ENCODE measurements around the gene LDLRAD4.
"Not testable (repeated sequence)": the region's sequence is repeated elsewhere in the genome, so short reads cannot be mapped to it uniquely, and the experiment has no call there.

Gene LDLRAD4

GRCh38 chr18:13473751-13474150 lies 255.2 kb downstream of the LDLRAD4 start:
- DNase-seq (ENCODE audit: low spot score): no peak
- in situ Hi-C loops (cut with MboI; ENCODE audit: low sequenced_read_pairs, unreplicated experiment): no loop called here
- TF ChIP-seq CTCF (IDR thresholded peaks at IDR 0.05; ENCODE audit: borderline replicate concordance, control extremely low read depth, extremely low read depth, insufficient read depth, missing control alignments): no peak

- DNase-seq (ENCODE audit: low spot score): no peak
- in situ Hi-C loops (cut with MboI; ENCODE audit: low sequenced_read_pairs, unreplicated experiment): no loop called here
- no peak for TF ChIP-seq CTCF (IDR thresholded peaks at IDR 0.05; ENCODE audit: borderline replicate concordance, control extremely low read depth, extremely low read depth, insufficient read depth, missing control alignments)
Measured at GRCh38 chr18:13474336-13474735, 255.8 kb downstream of the LDLRAD4 start.

GRCh38 chr18:13474907-13475545 lies 256.5 kb downstream of the LDLRAD4 start:
- in situ Hi-C loops (cut with MboI; ENCODE audit: low sequenced_read_pairs, unreplicated experiment): no loop called here
- no peak for DNase-seq (ENCODE audit: low spot score)

GRCh38 chr18:13476312-13476711 lies 257.8 kb downstream of the LDLRAD4 start:
- DNase-seq (ENCODE audit: low spot score); in situ Hi-C loops (cut with MboI; ENCODE audit: low sequenced_read_pairs, unreplicated experiment): not testable (repeated sequence)

More at GRCh38 chr18:13474907-13475545, 256.5 kb downstream of the LDLRAD4 start:
- TF ChIP-seq CTCF (IDR thresholded peaks at IDR 0.05; ENCODE audit: borderline replicate concordance, control extremely low read depth, extremely low read depth, insufficient read depth, missing control alignments): no peak

- DNase-seq (ENCODE audit: low spot score): no peak
- no peak for TF ChIP-seq CTCF (IDR thresholded peaks at IDR 0.05; ENCODE audit: borderline replicate concordance, control extremely low read depth, extremely low read depth, insufficient read depth, missing control alignments)
- in situ Hi-C loops (cut with MboI; ENCODE audit: low sequenced_read_pairs, unreplicated experiment): no loop called here
Measured at GRCh38 chr18:13477147-13477683, 258.7 kb downstream of the LDLRAD4 start.

- no peak for DNase-seq (ENCODE audit: low spot score)
- in situ Hi-C loops (cut with MboI; ENCODE audit: low sequenced_read_pairs, unreplicated experiment): no loop called here
- TF ChIP-seq CTCF (IDR thresholded peaks at IDR 0.05; ENCODE audit: borderline replicate concordance, control extremely low read depth, extremely low read depth, insufficient read depth, missing control alignments): no peak
Measured at GRCh38 chr18:13480571-13481255, 262.2 kb downstream of the LDLRAD4 start.

GRCh38 chr18:13481331-13481730 lies 262.8 kb downstream of the LDLRAD4 start:
- in situ Hi-C loops (cut with MboI; ENCODE audit: low sequenced_read_pairs, unreplicated experiment): no loop called here
- no peak for TF ChIP-seq CTCF (IDR thresholded peaks at IDR 0.05; ENCODE audit: borderline replicate concordance, control extremely low read depth, extremely low read depth, insufficient read depth, missing control alignments)
- DNase-seq (ENCODE audit: low spot score): no peak

All from GM13976 (cell line).